Measurements from ENCODE around the gene PDE1C.

Gene PDE1C

GRCh38 chr7:31791881-31792280 is 278.3 kb downstream of the PDE1C start:
- DNase-seq (ENCODE audit: low spot score) = no peak
- no peak for TF ChIP-seq CTCF (IDR thresholded peaks at IDR 0.05; ENCODE audit: borderline replicate concordance, control extremely low read depth, extremely low read depth, insufficient read depth, missing control alignments)
- in situ Hi-C loops (cut with MboI; ENCODE audit: low sequenced_read_pairs, unreplicated experiment) = no loop called here

GRCh38 chr7:31788883-31789680 is 281.1 kb downstream of the PDE1C start:
- TF ChIP-seq CTCF (IDR thresholded peaks at IDR 0.05; ENCODE audit: borderline replicate concordance, control extremely low read depth, extremely low read depth, insufficient read depth, missing control alignments) = no peak
- no peak for DNase-seq (ENCODE audit: low spot score)
- in situ Hi-C loops (cut with MboI; ENCODE audit: low sequenced_read_pairs, unreplicated experiment) = no loop called here

- in situ Hi-C loops (cut with MboI; ENCODE audit: low sequenced_read_pairs, unreplicated experiment) = no loop called here
- TF ChIP-seq CTCF (IDR thresholded peaks at IDR 0.05; ENCODE audit: borderline replicate concordance, control extremely low read depth, extremely low read depth, insufficient read depth, missing control alignments) = no peak
- DNase-seq (ENCODE audit: low spot score) = no peak
Observed at GRCh38 chr7:31788445-31788844, 281.8 kb downstream of the PDE1C start.

GRCh38 chr7:31786326-31786725 is 283.9 kb downstream of the PDE1C start:
- no peak for TF ChIP-seq CTCF (IDR thresholded peaks at IDR 0.05; ENCODE audit: borderline replicate concordance, control extremely low read depth, extremely low read depth, insufficient read depth, missing control alignments)
- in situ Hi-C loops (cut with MboI; ENCODE audit: low sequenced_read_pairs, unreplicated experiment) = no loop called here
- no peak for DNase-seq (ENCODE audit: low spot score)

GRCh38 chr7:31785101-31785500 is 285.1 kb downstream of the PDE1C start:
- no peak for DNase-seq (ENCODE audit: low spot score)
- in situ Hi-C loops (cut with MboI; ENCODE audit: low sequenced_read_pairs, unreplicated experiment) = no loop called here
- TF ChIP-seq CTCF (IDR thresholded peaks at IDR 0.05; ENCODE audit: borderline replicate concordance, control extremely low read depth, extremely low read depth, insufficient read depth, missing control alignments) = no peak

- in situ Hi-C loops (cut with MboI; ENCODE audit: low sequenced_read_pairs, unreplicated experiment) = no loop called here
Observed at GRCh38 chr7:31783221-31783620, 287.0 kb downstream of the PDE1C start.

More at GRCh38 chr7:31783221-31783620, 287.0 kb downstream of the PDE1C start:
- TF ChIP-seq CTCF (IDR thresholded peaks at IDR 0.05; ENCODE audit: borderline replicate concordance, control extremely low read depth, extremely low read depth, insufficient read depth, missing control alignments) = no peak
- DNase-seq (ENCODE audit: low spot score) = no peak

Data from GM13976 (cell line).